K562 (cell line): ENCODE data around the gene RNF213. TPM values are rescaled to one million over a fixed set of nuclear protein-coding genes. Genes with fewer than 3 reads are reported as not detected.

Experiments
- ATAC-seq: fragments of 200-7000 bp; cut with Tn5 transposase; 3 replicates; pipeline ENCODE4 v1.9.1; 2020; ENCODE audit warnings: moderate library complexity
- BruUV-seq: library from RNA; stranded (reverse); fragments of 400-500 nt; replicated peaks from 2 replicates; lab custom pipeline; 2021; lab: Mats Ljungman, UMichigan
- CTCF ChIA-PET: fragments of 300-600 bp; formaldehyde crosslinking; extraction: SDS; loops from one replicate; lab custom pipeline; 2021; ENCODE audit warnings: low intra/inter-chr PET ratio; lab: Yijun Ruan, JAX
- POLR2A ChIA-PET: fragments of 300-600, 350-650 bp; sonication (Branson Sonifier 250); formaldehyde crosslinking; extraction: SDS; loops from one replicate; lab custom pipeline; 2021; ENCODE audit warnings: antibody characterized with exemption, inconsistent platforms; lab: Yijun Ruan, JAX
- DNase-seq, 4 experiments: peaks; one replicate each; pipeline versions ENCODE4 v3.0.0 to v3.0.0-alpha.2; 2011 to 2018; ENCODE audit warnings: low spot score in 3 of 4, mixed read lengths in 3 of 4; ENCODE audit errors: extremely low read depth in 1 of 4
- FAIRE-seq: peaks from 2 replicates; lab custom pipeline; 2011; peaks lifted over from hg19 to GRCh38; lab: Jason Lieb, UNC
- H2AFZ ChIP-seq: 2 replicates; pipeline ENCODE4 v1.6.0; 2011; ENCODE audit warnings: low read depth, low read length, control low read depth, inconsistent platforms
- H3K27ac ChIP-seq: fragments of 200-600 bp; 3 replicates; pipeline ENCODE4 v1.8.0; 2011; ENCODE audit warnings: low read depth, mild to moderate bottlenecking, control low read depth, inconsistent platforms, low read length, moderate library complexity, mixed read lengths; ENCODE audit errors: extremely low read depth
- H3K27me3 ChIP-seq, 2 experiments: fragments of 300-600 bp in 1 of 2; 2 replicates in 1 of 2; 3 replicates in 1 of 2; pipeline versions ENCODE4 v1.6.0 to v1.8.0; 2011; ENCODE audit warnings: inconsistent platforms in 2 of 2, low read length in 2 of 2, mild to moderate bottlenecking in 1 of 2, mixed read lengths in 1 of 2, moderate library complexity in 1 of 2; ENCODE audit not compliant: control insufficient read depth in 2 of 2, insufficient read depth in 2 of 2
- H3K36me3 ChIP-seq: fragments of 300-600 bp; 3 replicates; pipeline ENCODE4 v1.8.0; 2011; ENCODE audit warnings: mild to moderate bottlenecking, low read length, inconsistent platforms; ENCODE audit not compliant: control insufficient read depth, insufficient read depth
- H3K4me1 ChIP-seq, 2 experiments: fragments of 200-600 bp in 1 of 2; replicated peaks in 1 of 2; 2 replicates in 1 of 2; 3 replicates in 1 of 2; pipeline versions ENCODE4 v1.5.1 to v1.8.0; 2011; ENCODE audit warnings: inconsistent platforms in 2 of 2, low read length in 2 of 2, mild to moderate bottlenecking in 1 of 2, mixed read lengths in 1 of 2, moderate library complexity in 1 of 2; ENCODE audit not compliant: control insufficient read depth in 2 of 2, insufficient read depth in 2 of 2
- H3K4me2 ChIP-seq: 2 replicates; pipeline ENCODE4 v1.6.1; 2011; ENCODE audit warnings: low read length, control low read depth, inconsistent platforms, mixed read lengths; ENCODE audit not compliant: insufficient read depth
- H3K4me3 ChIP-seq: fragments of 200-600 bp; sonication (generic), shearing (Covaris generic); 2 replicates; pipeline ENCODE4 v1.5.1; 2016; ENCODE audit warnings: control low read depth, inconsistent platforms
- H3K79me2 ChIP-seq: fragments of 200-600 bp; 3 replicates; pipeline ENCODE4 v1.8.0; 2011; ENCODE audit warnings: low read length, inconsistent platforms; ENCODE audit not compliant: control insufficient read depth, insufficient read depth
- H3K9ac ChIP-seq, 2 experiments: 2 replicates each; pipeline versions ENCODE4 v1.6.0 to v1.6.1; 2011; ENCODE audit warnings: low read depth in 2 of 2, low read length in 2 of 2, control low read depth in 1 of 2, inconsistent platforms in 1 of 2, mild to moderate bottlenecking in 1 of 2, mixed read lengths in 1 of 2; ENCODE audit not compliant: insufficient read depth in 1 of 2
- H3K9me1 ChIP-seq: one replicate; pipeline ENCODE4 v1.6.0; 2011; ENCODE audit warnings: inconsistent platforms, mild to moderate bottlenecking, low read length, moderate library complexity; ENCODE audit not compliant: control insufficient read depth, insufficient read depth
- H3K9me3 ChIP-seq: replicated peaks from 2 replicates; pipeline ENCODE4 v1.5.1; 2011; ENCODE audit warnings: low read depth, low read length, inconsistent platforms; ENCODE audit not compliant: control insufficient read depth, insufficient read depth
- H4K20me1 ChIP-seq: replicated peaks from 2 replicates; pipeline ENCODE4 v1.6.1; 2011; ENCODE audit warnings: low read length, inconsistent platforms, mixed read lengths; ENCODE audit not compliant: control insufficient read depth, insufficient read depth
- EHMT2 ChIP-seq: fragments of 450-650 bp; IDR thresholded peaks from 2 replicates; pipeline ENCODE4 v1.6.1; 2018; ENCODE audit warnings: antibody characterized with exemption
- FOXK2 ChIP-seq, 2 experiments: fragments of 450-650 bp; IDR thresholded peaks in 1 of 2; conservative IDR thresholded peaks in 1 of 2; 2 replicates each; pipeline ENCODE4 v1.6.1; 2016; ENCODE audit warnings: low read depth in 2 of 2, mild to moderate bottlenecking in 1 of 2
- LEF1 ChIP-seq: fragments of 450-650 bp; IDR thresholded peaks from 2 replicates; pipeline ENCODE4 v1.6.1; 2016; ENCODE audit warnings: mild to moderate bottlenecking
- RCOR1 ChIP-seq, 2 experiments: IDR thresholded peaks; 2 replicates each; pipeline ENCODE4 v1.6.1; 2012; ENCODE audit warnings: low read depth in 2 of 2, low read length in 2 of 2, borderline replicate concordance in 1 of 2, improper control_type of control experiment in 1 of 2
- ZNF197 ChIP-seq: fragments of 200-800 bp; sonication (Bioruptor generic); IDR thresholded peaks from 2 replicates; pipeline ENCODE4 v1.6.1; 2016; ENCODE audit warnings: low read depth, missing genetic modification characterization, missing compliant biosample characterization
- WGBS: fragments of 100-300 bp; shearing (Covaris generic); methylation state at CpG from one replicate; pipeline ENCODE4 v1.1.6; 2016; ENCODE audit warnings: low coverage, mixed read lengths; ENCODE audit not compliant: insufficient coverage; ENCODE audit errors: missing lambda C conversion rate; 5-methylcytosine and 5-hydroxymethylcytosine counted together
- in situ Hi-C: fragments of 300-500 bp; cut with MboI; formaldehyde crosslinking; loops from 4 replicates; pipeline ENCODE4 v1.15.0; 2018; ENCODE audit warnings: inconsistent platforms, mixed read lengths
- intact Hi-C: fragments of 100-400 bp; cut with micrococcal nuclease; formaldehyde crosslinking; loops from 2 replicates; pipeline ENCODE4 v1.14.2; 2022
- polyA plus RNA-seq, 8 experiments: library from polyadenylated mRNA; depleted of rRNA in 4 of 8; stranded (reverse) in 5 of 8; unstranded in 3 of 8; fragments of >200 nt; fragmentation: Nextera tagmentation in 2 of 8; fragmentation: Illumina TruSeq in 1 of 8; extraction: Ambion mirVana in 2 of 8; extraction: Trizol in 1 of 8; gene quantifications; 2 replicates each; pipeline versions ENCODE4 v1.2.1 to v1.2.3, GENCODE V29; 2011 to 2014; ENCODE audit warnings: inconsistent platforms in 1 of 8, missing spikeins in 1 of 8
- total RNA-seq, 7 experiments: library from RNA; depleted of rRNA in 6 of 7; stranded (reverse); fragments of >200 nt in 6 of 7; fragmentation: Illumina TruSeq in 2 of 7; extraction: Trizol in 2 of 7; gene quantifications; 2 replicates each; pipeline versions ENCODE4 v1.2.1 to v1.2.3, GENCODE V29; 2011 to 2021; ENCODE audit warnings: low replicate concordance in 1 of 7
- TF ChIP-seq, protein P1 (sequence below): fragments of 450-650 bp; IDR thresholded peaks from 2 replicates; pipeline ENCODE4 v1.6.1; 2016; ENCODE audit warnings: missing biosample characterization, missing genetic modification characterization
- TF ChIP-seq, protein P2 (sequence below): sonication (generic); formaldehyde crosslinking; IDR thresholded peaks from 2 replicates; pipeline ENCODE4 v1.9.0; 2022; ENCODE audit warnings: mild to moderate bottlenecking, missing genetic modification reagents

RNF213 gene
- total and polyA plus RNA-seq, 9 of the 15 experiments (the other 6 are each of a cell fraction or from before 2014, with no cell fraction given) = 5.3 to 33.6 (median 17.9) TPM

DNA sequence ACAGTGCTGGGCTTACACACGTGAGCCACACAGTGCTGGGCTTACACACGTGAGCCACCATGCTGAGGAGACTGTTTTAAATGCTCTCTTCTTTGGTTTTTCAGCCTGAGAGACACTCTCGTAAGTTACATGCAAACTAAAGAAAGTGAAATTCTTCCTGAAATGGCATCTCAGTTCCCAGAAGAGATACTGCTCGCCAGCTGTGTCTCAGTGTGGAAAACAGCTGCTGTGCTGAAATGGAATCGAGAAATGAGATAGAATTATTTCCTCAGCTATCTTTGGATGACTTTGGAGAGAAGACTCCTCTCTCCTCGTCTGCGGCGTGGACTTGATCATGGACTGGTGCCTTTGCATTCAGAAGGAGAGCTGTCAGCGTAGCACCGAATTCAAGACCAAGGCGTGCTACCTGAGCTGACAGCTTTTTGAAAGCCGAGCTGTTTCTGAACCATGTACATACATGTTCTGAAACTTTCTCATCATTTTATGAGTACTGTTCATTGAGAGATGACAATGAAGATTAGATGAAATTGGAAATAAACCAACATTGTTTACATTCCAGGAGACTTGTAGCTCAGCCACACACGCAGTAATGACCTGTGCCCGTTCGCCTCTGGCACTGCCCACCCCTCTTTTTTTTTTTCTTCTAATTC, 132.7 kb downstream of the RNF213 start:
- TF ChIP-seq FOXK2 (conservative IDR thresholded peaks at IDR 0.05 in 1 of 2, IDR thresholded peaks at IDR 0.05 in 1 of 2; ENCODE audit: low read depth in 2 of 2) (no peak), RCOR1 (IDR thresholded peaks at IDR 0.05; ENCODE audit: borderline replicate concordance in 1 of 2, low read depth in 2 of 2, low read length in 2 of 2) (no peak), ZNF197 (CRISPR knock-in tag) (no peak), EHMT2 (no peak), LEF1 (no peak)
- TF ChIP-seq, protein P1, sequence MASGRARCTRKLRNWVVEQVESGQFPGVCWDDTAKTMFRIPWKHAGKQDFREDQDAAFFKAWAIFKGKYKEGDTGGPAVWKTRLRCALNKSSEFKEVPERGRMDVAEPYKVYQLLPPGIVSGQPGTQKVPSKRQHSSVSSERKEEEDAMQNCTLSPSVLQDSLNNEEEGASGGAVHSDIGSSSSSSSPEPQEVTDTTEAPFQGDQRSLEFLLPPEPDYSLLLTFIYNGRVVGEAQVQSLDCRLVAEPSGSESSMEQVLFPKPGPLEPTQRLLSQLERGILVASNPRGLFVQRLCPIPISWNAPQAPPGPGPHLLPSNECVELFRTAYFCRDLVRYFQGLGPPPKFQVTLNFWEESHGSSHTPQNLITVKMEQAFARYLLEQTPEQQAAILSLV (tag) = no peak
- TF ChIP-seq, protein P2, sequence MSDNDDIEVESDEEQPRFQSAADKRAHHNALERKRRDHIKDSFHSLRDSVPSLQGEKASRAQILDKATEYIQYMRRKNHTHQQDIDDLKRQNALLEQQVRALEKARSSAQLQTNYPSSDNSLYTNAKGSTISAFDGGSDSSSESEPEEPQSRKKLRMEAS (CRISPR knock-in tag) = no peak

More for the DNA sequence above, 132.7 kb downstream of the RNF213 start:
- CTCF ChIA-PET = interaction anchor here (0.7 kb wide), 1 partner anchor 44 kb away, joined by 5 read pairs; no protein-coding TSS in a partner anchor
- in situ Hi-C loops (no loop called here), intact Hi-C loops (no loop called here)
- no peaks in the 10 kb centered on the region for H4K20me1 ChIP-seq
- 75% methylated on average over 13 of the region's 15 CpGs for WGBS
- H3K79me2 ChIP-seq = no peaks in the 10 kb centered on the region
- POLR2A ChIA-PET = interaction anchor here (1.5 kb wide), 1 partner anchor 249 kb away, joined by 4 read pairs; no protein-coding TSS in a partner anchor
- peaks cover 2% of the 10 kb centered on the region for H3K9me1 ChIP-seq
- no peak overlapping the region for H2AFZ ChIP-seq
- BruUV-seq = no TSS peak
- H3K4me1 ChIP-seq = no peaks in the 10 kb centered on the region
- H3K9me3 ChIP-seq = no peaks in the 10 kb centered on the region
- H3K9ac ChIP-seq = no peak overlapping the region
- no peak overlapping the region for H3K27ac ChIP-seq
- H3K4me2 ChIP-seq = no peak overlapping the region
- ATAC-seq (no peak), FAIRE-seq (no peak), DNase-seq (no peak)
- H3K27me3 ChIP-seq = peaks cover 4 to 13% of the 10 kb centered on the region in 2 experiments; a peak in 3 of 5 replicates
- H3K36me3 ChIP-seq = peaks cover 48% of the 10 kb centered on the region; the same call in 2 of the 3 replicates
- H3K4me3 ChIP-seq = no peak overlapping the region
